Measurements from ENCODE around the gene ZBTB16.
A peak's percentile ranks its signal among the peaks of the same experiment; 100 is the strongest.

The ZBTB16 gene

GRCh38 chr11:114132944-114133394 lies 73.5 kb downstream of the ZBTB16 start:
- peak; percentile 67 for DNase-seq

- DNase-seq = peak; percentile 51
These were observed 74.2 kb downstream of the ZBTB16 start for GRCh38 chr11:114133548-114134329.

- no peak for DNase-seq
These were observed 75.4 kb downstream of the ZBTB16 start for GRCh38 chr11:114134870-114135269.

- DNase-seq = no peak
These were observed 76.2 kb downstream of the ZBTB16 start for GRCh38 chr11:114135737-114136151.

DNA sequence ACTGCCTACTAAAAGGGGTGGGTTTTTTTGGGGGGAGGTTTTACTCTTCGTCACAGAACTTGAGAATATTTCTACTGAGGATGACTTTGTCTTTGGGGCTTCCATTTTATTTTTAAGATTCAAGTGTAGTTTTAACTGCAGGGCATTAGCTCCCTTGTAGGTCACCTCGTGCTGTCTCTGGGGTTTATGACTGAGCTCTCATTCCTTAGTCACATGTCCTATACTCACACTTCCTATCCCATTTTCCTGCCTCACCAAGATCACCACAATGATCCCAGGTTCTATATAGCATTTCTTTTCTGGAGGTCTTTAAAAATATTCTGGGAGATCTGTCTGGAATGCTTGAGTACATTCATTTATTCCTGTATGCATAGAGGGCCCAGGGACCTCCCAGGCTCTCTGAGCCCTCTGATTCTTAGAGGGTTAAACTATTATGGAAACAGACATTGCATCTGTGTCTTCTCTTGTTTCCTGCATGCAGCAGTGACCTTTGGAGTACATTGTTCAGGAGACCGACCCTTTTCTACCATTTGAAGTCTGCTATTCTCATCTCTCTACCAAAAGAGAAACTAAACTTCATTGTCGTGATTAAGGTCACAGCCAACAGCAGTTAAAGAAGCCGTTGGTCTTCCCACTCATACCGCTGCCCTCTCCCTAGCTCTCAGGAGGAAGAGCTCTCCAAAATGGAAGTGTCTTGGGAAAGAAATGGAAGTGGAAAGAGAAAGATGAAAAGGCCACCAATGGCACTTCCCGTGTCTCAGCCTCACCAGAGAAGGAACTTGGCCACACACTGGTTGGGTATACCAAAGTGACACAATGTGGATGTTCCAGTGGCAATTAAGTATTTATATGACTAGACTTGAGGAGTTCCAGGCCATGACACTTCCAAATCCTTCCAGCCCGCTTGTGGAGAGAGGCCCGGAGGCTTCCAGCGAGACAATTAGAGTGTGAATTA lies 77.5 kb downstream of the ZBTB16 start:
- no peak for DNase-seq

DNA sequence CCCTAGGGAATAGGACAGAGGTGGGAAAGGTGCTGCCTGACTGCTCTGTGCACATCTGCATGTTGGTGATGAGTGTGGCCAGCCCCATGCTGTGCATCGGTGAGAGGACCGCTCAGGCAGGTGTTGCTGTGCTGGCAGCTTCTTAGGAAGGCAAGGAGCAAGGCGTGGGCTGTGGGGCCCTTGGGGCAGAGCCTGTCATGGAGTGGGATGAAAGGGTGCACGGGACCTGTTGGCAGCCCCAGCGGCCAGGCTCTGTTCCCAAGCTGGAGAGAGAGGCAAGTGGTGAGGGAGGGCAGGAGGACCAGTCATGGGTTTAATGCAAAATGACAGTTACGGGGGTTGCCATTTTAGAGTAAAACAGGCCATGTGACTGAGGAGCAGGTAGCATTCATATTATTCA lies 78.3 kb downstream of the ZBTB16 start:
- DNase-seq = no peak

- DNase-seq = no peak
These were observed 78.9 kb downstream of the ZBTB16 start for GRCh38 chr11:114138411-114138810.

GRCh38 chr11:114140826-114141225 lies 81.3 kb downstream of the ZBTB16 start:
- DNase-seq = no peak

- DNase-seq = no peak
These were observed 82.5 kb downstream of the ZBTB16 start for GRCh38 chr11:114141863-114142580.

DNA sequence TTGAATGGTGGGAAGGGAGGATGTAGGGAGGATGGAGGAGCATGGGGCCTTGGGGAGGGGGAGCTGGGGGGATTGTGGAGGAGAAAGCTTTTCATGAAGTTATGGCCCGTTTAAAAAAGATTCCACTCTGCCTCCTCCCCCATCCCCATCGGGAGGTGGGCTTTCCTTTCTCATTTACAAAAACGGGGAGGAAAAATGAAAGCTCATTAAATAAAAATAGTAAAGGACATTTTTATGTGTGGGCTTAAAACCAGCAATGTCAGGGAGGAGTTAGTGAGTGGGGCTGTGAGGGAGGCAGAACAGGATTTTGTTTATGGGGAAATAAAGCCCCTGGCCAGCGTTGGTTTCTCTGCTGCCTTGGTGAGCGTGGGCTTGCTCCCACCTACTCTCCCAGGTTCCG lies 83.2 kb downstream of the ZBTB16 start:
- no peak for DNase-seq

DNA sequence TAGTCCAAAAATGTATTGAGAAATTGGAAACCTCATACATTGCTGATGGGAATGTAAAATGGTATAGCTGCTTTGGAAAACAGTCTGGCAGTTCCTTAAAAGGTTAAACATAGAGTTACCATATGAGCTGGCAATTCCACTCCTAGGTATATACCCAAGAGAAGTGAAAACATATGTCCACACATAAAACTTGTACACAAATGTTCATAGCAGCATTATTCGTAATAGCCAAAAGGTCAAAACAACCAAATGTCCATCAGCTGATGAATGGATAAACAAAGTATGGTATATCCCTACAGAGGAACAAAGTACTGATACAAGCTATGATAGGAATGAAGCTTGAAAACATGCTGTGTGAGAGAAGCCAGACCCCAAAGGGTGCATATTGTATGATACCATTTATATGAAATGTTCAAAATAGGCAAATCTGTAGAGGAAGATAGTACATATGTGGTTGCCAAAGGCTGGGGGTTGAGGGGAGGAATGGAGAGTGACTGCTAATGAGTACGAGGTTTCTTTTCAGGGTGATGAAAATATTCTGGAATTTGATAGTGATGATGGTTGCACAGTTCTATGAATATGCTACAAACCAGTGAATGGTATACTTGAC lies 85.8 kb downstream of the ZBTB16 start:
- no peak for DNase-seq

GRCh38 chr11:114147375-114148012 lies 88.0 kb downstream of the ZBTB16 start:
- no peak for DNase-seq

- DNase-seq = no peak
These were observed 88.5 kb downstream of the ZBTB16 start for GRCh38 chr11:114148013-114148382.

GRCh38 chr11:114149689-114150407 lies 90.3 kb downstream of the ZBTB16 start:
- no peak for DNase-seq

GRCh38 chr11:114150671-114151070 lies 91.2 kb downstream of the ZBTB16 start:
- no peak for DNase-seq

DNA sequence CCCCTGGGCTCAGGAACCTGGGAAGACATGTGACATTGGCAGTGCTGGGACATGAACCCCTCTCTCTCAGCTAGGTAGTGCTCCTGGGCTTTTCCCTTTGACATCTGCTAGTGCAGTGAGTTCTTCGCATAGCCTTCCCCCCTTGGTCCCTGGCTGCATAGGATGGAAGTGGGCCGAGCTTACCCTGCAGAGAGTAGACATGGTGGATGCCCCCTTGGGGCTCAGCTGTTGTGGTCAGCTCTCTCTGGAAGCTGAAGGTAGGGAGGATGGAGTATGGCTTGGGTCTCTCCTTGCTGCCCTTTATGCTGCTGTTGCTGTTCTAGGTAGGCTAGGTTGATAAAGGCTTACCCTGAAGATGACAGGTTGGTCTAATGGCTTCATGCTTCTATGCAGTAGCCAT lies 92.1 kb downstream of the ZBTB16 start:
- DNase-seq = no peak

DNA sequence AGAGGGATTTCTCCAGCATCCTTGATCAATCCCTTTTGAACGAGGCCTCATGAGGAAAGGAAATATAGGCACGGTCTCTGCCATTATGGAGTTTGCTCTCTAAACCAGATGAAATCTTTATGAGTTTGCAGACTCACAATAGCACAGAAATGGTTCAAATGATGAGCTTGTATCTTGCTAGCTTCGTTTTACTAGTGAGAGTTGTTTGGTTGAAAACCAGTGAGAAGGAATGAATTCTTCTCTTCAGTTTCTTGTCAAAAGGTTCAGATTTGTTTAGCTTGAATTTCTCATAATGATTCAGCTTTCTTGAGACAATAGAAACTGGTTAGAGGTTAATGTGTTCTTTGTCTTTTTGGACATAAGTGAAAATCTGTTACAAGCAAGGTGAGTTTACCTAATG lies 92.7 kb downstream of the ZBTB16 start:
- DNase-seq = no peak

DNA sequence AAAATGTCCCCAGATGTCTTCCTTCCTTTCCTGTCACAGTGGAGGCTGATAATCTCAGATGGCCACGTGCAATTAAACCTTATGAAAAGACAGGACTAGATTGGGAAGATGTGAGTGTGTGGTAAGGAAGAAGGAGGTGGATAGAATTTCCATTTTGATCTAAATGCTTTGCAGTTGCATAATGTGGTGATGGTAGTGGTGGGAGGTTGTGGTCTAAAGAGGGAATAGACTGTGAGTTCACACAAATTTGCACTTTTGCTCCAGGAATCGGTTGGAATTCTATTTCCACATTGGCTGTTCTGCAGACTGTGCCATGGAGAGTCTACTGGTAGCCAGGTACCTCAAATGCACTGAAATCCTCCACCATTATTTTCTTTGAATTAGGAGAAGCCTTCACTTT lies 93.3 kb downstream of the ZBTB16 start:
- no peak for DNase-seq

- no peak for DNase-seq
These were observed 93.7 kb downstream of the ZBTB16 start for GRCh38 chr11:114153224-114153623.

DNA sequence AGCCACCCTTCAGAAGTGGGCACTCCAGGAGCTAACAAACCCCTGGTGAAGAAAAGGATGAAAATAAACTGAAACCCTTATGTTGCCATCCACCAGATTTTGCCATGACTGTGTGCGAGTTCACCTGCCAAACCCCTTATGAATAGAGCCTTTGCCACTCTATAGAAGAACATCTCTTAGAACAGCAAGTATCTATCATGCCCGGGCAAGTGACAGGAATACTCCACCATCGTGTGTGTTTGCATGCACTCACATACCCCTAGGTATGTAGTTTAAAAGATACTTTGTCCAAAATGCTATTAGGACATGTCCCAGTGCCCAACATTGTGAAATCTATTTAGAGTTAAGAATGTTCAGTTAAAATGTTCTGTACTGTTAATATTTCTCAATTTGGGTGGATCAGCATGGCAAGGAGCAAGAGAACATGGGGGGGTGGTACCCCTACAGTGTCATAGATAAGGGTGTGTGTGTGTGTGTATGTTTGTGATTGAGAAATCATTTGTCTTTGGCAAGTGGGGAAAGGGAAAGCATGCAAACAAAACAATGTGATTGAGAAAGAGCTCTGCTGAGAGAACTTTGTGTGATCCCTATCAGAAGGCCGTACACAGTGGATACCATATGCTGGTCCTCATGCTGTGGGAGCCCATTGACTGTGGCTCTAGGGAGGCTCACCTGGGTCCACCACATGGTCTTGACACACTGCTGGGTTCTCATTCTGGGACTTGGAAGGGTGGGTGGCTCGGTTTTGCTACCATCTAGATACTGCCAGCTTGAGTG lies 94.9 kb downstream of the ZBTB16 start:
- no peak for DNase-seq

DNA sequence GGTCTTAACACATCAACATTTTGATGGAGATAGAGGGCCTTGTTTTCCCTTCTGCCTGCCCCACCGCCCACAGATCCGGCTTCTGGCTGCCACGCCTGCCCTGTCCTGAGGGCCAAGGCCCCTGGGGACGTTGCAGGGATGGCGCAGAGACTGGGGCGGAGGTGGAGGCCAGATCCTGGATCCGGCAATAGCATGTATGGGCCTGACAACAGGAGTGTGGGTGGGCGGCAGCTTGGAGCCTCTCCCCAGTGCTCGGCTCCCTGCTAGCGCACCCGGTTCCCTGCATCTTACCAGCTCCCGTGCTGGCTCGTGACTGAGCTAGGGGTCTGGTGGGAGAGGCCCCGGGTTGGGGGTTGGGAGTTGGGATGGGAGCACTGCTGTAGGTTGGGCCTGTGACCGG lies 95.6 kb downstream of the ZBTB16 start:
- no peak for DNase-seq

All from femur (tissue), 1 donor.